ENCODE measurements around the gene CDH13. TPM values are rescaled to one million over a fixed set of nuclear protein-coding genes. Genes with fewer than 3 reads are reported as not detected.

The CDH13 gene
- polyA plus RNA-seq, 1 donor from 2014 or later: 3.2 TPM

DNA sequence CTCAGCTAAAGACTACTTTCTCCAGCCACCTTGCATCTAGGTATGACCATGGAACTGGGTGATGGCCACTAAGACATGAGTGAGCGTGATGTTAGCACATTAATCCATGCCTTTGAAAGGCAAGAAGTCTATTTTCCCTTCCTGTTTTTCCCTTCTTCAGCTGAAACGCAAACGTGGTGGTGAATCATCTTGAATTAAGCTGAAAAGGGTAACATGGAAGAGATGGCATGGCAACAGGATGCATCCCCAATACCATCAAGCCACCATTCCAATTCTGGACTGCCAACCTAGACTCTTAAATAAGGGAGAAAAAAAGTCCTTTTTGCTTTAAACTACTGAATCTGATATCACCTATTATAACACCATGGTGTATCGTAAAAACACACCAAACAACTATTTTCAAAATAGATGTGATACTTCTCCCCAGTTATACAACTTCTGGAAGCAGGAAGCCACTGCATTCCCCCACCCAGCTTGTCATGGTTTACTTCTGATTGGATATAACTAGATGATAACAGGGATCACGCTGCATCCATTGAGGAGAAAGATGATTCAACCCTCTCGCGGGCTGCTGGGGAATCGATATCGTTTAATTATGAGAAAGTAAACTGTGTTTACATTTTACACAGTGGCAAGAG is 368.6 kb downstream of the CDH13 start:
- no peak overlapping the region for H2AFZ ChIP-seq (ENCODE audit: low read depth, low read length)
- H3F3A ChIP-seq (ENCODE audit: insufficient read depth, low read length, poor library complexity, severe bottlenecking): no peaks in the 10 kb centered on the region
- H3K9me3 ChIP-seq (ENCODE audit: low read length): no peaks in the 10 kb centered on the region
- no peak overlapping the region for H3K4me3 ChIP-seq (ENCODE audit: low read length)
- H3K4me2 ChIP-seq (ENCODE audit: low read length): no peak overlapping the region
- H3K79me2 ChIP-seq (replicated peaks; ENCODE audit: insufficient read depth, low read length): no peaks in the 10 kb centered on the region
- no peak overlapping the region for H3K9ac ChIP-seq (ENCODE audit: low read length)
- no peaks in the 10 kb centered on the region for H3K27me3 ChIP-seq (ENCODE audit: insufficient read depth, low read depth, low read length)
- H4K20me1 ChIP-seq (ENCODE audit: insufficient read depth): no peaks in the 10 kb centered on the region
- no peak for TF ChIP-seq MXI1 (conservative IDR thresholded peaks at IDR 0.05; ENCODE audit: poor library complexity, severe bottlenecking)
- no peak for TF ChIP-seq EZH2 (IDR thresholded peaks at IDR 0.05; ENCODE audit: borderline replicate concordance, insufficient read depth, low read length, poor library complexity, severe bottlenecking)
- TF ChIP-seq RAD21 (conservative IDR thresholded peaks at IDR 0.05): no peak
- TF ChIP-seq, protein P1, sequence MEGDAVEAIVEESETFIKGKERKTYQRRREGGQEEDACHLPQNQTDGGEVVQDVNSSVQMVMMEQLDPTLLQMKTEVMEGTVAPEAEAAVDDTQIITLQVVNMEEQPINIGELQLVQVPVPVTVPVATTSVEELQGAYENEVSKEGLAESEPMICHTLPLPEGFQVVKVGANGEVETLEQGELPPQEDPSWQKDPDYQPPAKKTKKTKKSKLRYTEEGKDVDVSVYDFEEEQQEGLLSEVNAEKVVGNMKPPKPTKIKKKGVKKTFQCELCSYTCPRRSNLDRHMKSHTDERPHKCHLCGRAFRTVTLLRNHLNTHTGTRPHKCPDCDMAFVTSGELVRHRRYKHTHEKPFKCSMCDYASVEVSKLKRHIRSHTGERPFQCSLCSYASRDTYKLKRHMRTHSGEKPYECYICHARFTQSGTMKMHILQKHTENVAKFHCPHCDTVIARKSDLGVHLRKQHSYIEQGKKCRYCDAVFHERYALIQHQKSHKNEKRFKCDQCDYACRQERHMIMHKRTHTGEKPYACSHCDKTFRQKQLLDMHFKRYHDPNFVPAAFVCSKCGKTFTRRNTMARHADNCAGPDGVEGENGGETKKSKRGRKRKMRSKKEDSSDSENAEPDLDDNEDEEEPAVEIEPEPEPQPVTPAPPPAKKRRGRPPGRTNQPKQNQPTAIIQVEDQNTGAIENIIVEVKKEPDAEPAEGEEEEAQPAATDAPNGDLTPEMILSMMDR (IDR thresholded peaks at IDR 0.05; ENCODE audit: poor library complexity, severe bottlenecking): no peak
- no peak for TF ChIP-seq TAF1 (IDR thresholded peaks at IDR 0.05; ENCODE audit: low read depth)
- no peak for TF ChIP-seq POLR2AphosphoS5 (IDR thresholded peaks at IDR 0.05)
- H3K9me2 ChIP-seq (ENCODE audit: insufficient read depth, low read length): no peaks in the 10 kb centered on the region
- H3K27ac ChIP-seq (ENCODE audit: low read length): no peak overlapping the region
- no peaks in the 10 kb centered on the region for H3K36me3 ChIP-seq (ENCODE audit: insufficient read depth, low read length)

DNA sequence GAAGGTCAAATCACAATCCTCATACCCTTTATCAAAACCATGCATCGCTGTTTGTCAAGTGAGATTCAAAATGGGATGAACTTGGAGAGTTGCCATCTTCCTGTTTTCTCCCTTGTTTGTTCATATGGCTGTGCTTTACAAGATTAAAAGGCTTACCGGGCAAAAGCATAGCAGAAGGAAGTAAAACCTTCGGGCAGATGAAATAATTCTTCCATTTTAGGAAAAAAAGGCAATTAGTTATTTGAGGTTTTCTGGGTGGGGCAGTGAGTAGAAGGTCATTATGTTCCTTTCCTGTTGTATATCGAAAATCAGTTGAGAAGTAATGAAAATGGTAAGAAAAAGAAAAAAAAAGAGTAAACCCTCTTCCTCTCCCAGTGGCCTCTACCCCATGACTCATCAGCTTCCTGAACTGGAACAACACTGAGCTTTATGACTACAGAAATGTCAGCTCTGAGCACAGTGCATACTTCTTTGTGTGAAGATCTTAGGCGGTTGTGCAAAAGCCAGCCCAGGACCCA is 369.2 kb downstream of the CDH13 start:
- no peaks in the 10 kb centered on the region for H3K9me3 ChIP-seq (ENCODE audit: low read length)
- no peak overlapping the region for H3K4me2 ChIP-seq (ENCODE audit: low read length)
- no peaks in the 10 kb centered on the region for H4K20me1 ChIP-seq (ENCODE audit: insufficient read depth)
- no peak overlapping the region for H3K27ac ChIP-seq (ENCODE audit: low read length)
- H3K9me2 ChIP-seq (ENCODE audit: insufficient read depth, low read length): no peaks in the 10 kb centered on the region
- H3F3A ChIP-seq (ENCODE audit: insufficient read depth, low read length, poor library complexity, severe bottlenecking): no peaks in the 10 kb centered on the region
- H3K4me3 ChIP-seq (ENCODE audit: low read length): no peak overlapping the region
- no peak overlapping the region for H2AFZ ChIP-seq (ENCODE audit: low read depth, low read length)
- H3K9ac ChIP-seq (ENCODE audit: low read length): no peak overlapping the region
- TF ChIP-seq TAF1 (IDR thresholded peaks at IDR 0.05; ENCODE audit: low read depth): no peak
- no peak for TF ChIP-seq MXI1 (conservative IDR thresholded peaks at IDR 0.05; ENCODE audit: poor library complexity, severe bottlenecking)
- no peak for TF ChIP-seq SMC3 (conservative IDR thresholded peaks at IDR 0.05; ENCODE audit: poor library complexity)
- TF ChIP-seq, protein P1 (IDR thresholded peaks at IDR 0.05; ENCODE audit: poor library complexity, severe bottlenecking): no peak
- no peak for TF ChIP-seq RAD21 (conservative IDR thresholded peaks at IDR 0.05)
- TF ChIP-seq EZH2 (IDR thresholded peaks at IDR 0.05; ENCODE audit: borderline replicate concordance, insufficient read depth, low read length, poor library complexity, severe bottlenecking): no peak
- no peak for TF ChIP-seq EP300 (conservative IDR thresholded peaks at IDR 0.05; ENCODE audit: poor library complexity, severe bottlenecking)
- TF ChIP-seq, protein P2, sequence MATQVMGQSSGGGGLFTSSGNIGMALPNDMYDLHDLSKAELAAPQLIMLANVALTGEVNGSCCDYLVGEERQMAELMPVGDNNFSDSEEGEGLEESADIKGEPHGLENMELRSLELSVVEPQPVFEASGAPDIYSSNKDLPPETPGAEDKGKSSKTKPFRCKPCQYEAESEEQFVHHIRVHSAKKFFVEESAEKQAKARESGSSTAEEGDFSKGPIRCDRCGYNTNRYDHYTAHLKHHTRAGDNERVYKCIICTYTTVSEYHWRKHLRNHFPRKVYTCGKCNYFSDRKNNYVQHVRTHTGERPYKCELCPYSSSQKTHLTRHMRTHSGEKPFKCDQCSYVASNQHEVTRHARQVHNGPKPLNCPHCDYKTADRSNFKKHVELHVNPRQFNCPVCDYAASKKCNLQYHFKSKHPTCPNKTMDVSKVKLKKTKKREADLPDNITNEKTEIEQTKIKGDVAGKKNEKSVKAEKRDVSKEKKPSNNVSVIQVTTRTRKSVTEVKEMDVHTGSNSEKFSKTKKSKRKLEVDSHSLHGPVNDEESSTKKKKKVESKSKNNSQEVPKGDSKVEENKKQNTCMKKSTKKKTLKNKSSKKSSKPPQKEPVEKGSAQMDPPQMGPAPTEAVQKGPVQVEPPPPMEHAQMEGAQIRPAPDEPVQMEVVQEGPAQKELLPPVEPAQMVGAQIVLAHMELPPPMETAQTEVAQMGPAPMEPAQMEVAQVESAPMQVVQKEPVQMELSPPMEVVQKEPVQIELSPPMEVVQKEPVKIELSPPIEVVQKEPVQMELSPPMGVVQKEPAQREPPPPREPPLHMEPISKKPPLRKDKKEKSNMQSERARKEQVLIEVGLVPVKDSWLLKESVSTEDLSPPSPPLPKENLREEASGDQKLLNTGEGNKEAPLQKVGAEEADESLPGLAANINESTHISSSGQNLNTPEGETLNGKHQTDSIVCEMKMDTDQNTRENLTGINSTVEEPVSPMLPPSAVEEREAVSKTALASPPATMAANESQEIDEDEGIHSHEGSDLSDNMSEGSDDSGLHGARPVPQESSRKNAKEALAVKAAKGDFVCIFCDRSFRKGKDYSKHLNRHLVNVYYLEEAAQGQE (IDR thresholded peaks at IDR 0.05; ENCODE audit: borderline replicate concordance): no peak
- TF ChIP-seq POLR2AphosphoS5 (IDR thresholded peaks at IDR 0.05): no peak
- H3K36me3 ChIP-seq (ENCODE audit: insufficient read depth, low read length): no peaks in the 10 kb centered on the region
- no peaks in the 10 kb centered on the region for H3K27me3 ChIP-seq (ENCODE audit: insufficient read depth, low read depth, low read length)
- H3K79me2 ChIP-seq (replicated peaks; ENCODE audit: insufficient read depth, low read length): no peaks in the 10 kb centered on the region

Measured in neural cell (in vitro differentiated cells).